Thyroid gland (tissue), 4 donors: Measurements from ENCODE around the gene ERMARD. TPM values are rescaled to one million over a fixed set of nuclear protein-coding genes. Genes with fewer than 3 reads are reported as not detected.

Experiments
- DNase-seq, 2 donors: peaks; one replicate each; pipeline ENCODE4 v3.0.0-alpha.2; 2019
- H3K27ac ChIP-seq, 3 donors: fragments of 200-600 bp; sonication (generic); 1 replicate in 2 of 3; 2 replicates in 1 of 3; pipeline ENCODE4 v1.5.1; 2016 to 2019; ENCODE audit warnings: mild to moderate bottlenecking in 1 of 3, moderate library complexity in 1 of 3
- H3K27me3 ChIP-seq: fragments of 200-600 bp; sonication (generic); one replicate; pipeline ENCODE4 v1.5.1; 2019
- H3K36me3 ChIP-seq, 2 donors: fragments of 200-600 bp; sonication (generic); one replicate each; pipeline ENCODE4 v1.5.1; 2016 to 2019
- H3K4me1 ChIP-seq, 2 donors: fragments of 200-600 bp; sonication (generic); one replicate each; pipeline ENCODE4 v1.5.1; 2017 to 2019
- H3K4me3 ChIP-seq, 3 donors: fragments of 200-600 bp; sonication (generic); replicated peaks in 1 of 3; 1 replicate in 2 of 3; 2 replicates in 1 of 3; pipeline ENCODE4 v1.5.1; 2016; ENCODE audit warnings: mild to moderate bottlenecking in 1 of 3
- H3K9me3 ChIP-seq: fragments of 200-600 bp; sonication (generic); one replicate; pipeline ENCODE4 v1.5.1; 2017
- CTCF ChIP-seq, 6 experiments: fragments of 200-600 bp in 3 of 6; fragments of 450-650 bp in 3 of 6; sonication (generic) in 3 of 6; IDR thresholded peaks; one replicate each; pipeline ENCODE4 v1.5.1; 2016 to 2019; ENCODE audit warnings: antibody characterized with exemption in 6 of 6, mild to moderate bottlenecking in 2 of 6, inconsistent platforms in 1 of 6, moderate library complexity in 1 of 6
- POLR2A ChIP-seq, 2 donors: fragments of 450-650 bp; IDR thresholded peaks; one replicate each; pipeline ENCODE4 v1.6.1; 2017; ENCODE audit warnings: antibody characterized with exemption in 2 of 2, mild to moderate bottlenecking in 2 of 2, moderate library complexity in 1 of 2
- WGBS, 2 donors: methylation state at CpG; one replicate each; pipeline ENCODE4 v1.1.5; 2017; 5-methylcytosine and 5-hydroxymethylcytosine counted together
- intact Hi-C: fragments of 100-400 bp; cut with DNase I; formaldehyde crosslinking; loops from one replicate; pipeline ENCODE4 v1.15.1; 2023
- total RNA-seq, 4 donors: library from RNA; depleted of rRNA; stranded (reverse); fragments of >200 nt; gene quantifications; one replicate each; pipeline ENCODE4 v1.2.3, GENCODE V29; 2016

Gene ERMARD
- total RNA-seq: 10 to 100 TPM; 29.4 to 49.8 (median 32.0) TPM

- no peaks in the 10 kb centered on the region for H3K27me3 ChIP-seq
- H3K9me3 ChIP-seq: no peaks in the 10 kb centered on the region
- TF ChIP-seq CTCF (IDR thresholded peaks at IDR 0.05): peak in 5 of 6 experiments; percentile 6 to 49 (median 35)
- TF ChIP-seq POLR2A (IDR thresholded peaks at IDR 0.05): peak; percentile 17 to 90
- H3K4me1 ChIP-seq: peaks cover 7 to 12% of the 10 kb centered on the region in 2 donors
- H3K4me3 ChIP-seq: peak within 1 kb of the TSS; percentile 62 to 96 (median 81)
- 1 to 2% methylated on average over 10 to 21 of the region's 90 CpGs for WGBS, 2 donors
- DNase-seq: peak; percentile 93 to 94
- peak within 1 kb of the TSS; percentile 86 to 95 (median 90) for H3K27ac ChIP-seq
- no peaks in the 10 kb centered on the region for H3K36me3 ChIP-seq
- intact Hi-C loops: loop anchor here (5.0 to 10.0 kb wide), 2 partner anchors 47 to 806 kb away; partner anchors contain the start of genes C6orf120 and WDR27
Measured at GRCh38 chr6:169751242-169752073, at the start of gene ERMARD, which contains the start of gene DYNLT2. ERMARD (plus strand) TSS chr6:169751622; CDS start chr6:169751658, 36 bp downstream. DYNLT2 (minus strand) TSS chr6:169751572; CDS start chr6:169751458, 114 bp downstream.

DNA sequence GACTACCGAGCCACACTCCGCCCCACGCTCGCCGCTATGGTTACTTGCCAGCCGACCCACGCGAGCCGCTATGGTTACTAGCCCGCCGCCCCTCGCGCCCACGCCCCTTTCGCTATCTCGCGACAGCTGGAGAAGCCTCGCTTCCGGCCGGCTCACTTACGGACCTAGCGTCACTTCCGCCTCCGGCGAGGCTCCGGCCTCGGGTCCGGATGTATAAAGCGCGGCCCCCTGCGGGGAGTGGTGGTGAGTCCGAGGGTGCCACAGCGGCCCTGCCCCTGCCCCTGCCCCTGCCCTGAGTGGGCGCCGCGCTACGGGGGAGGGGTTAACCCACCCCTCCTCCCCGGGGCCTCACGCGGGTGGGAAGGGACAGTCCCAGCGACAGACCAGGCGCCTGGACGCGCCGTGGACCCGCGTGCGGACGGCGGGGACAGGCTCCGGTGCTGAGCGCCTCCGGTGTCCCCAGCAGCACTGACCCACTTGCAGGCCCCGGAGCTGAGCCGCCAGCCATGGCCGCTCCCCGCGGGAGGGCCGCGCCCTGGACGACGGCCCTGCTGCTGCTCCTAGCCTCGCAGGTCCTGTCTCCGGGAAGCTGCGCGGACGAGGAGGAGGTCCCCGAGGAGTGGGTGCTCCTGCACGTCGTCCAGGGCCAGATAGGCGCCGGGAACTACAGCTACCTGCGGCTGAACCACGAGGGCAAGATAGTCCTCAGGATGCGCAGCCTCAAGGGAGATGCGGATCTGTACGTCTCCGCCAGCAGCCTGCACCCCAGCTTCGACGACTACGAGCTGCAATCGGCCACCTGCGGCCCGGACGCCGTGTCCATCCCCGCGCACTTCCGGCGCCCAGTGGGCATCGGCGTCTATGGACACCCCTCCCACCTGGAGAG lies 49.2 kb upstream of the ERMARD start, which contains the start of the genes C6orf120 and WDR27:
Gene C6orf120 (plus strand): TSS at position 173 of the 886 bp plus-strand sequence. CDS start 334 bp downstream, at position 507.
Gene WDR27 (minus strand): TSS at position 76 of the 886 bp plus-strand sequence. CDS start 13,024 bp downstream, outside the sequence.
- Histone ChIP-seq H3K9me3 (no peaks in the 10 kb centered on the region), H3K27me3 (no peaks in the 10 kb centered on the region), H3K36me3 (no peaks in the 10 kb centered on the region), H3K4me3 (peak within 1 kb of the TSS; percentile 62 to 83 (median 78)), H3K4me1 (peaks cover 14 to 29% of the 10 kb centered on the region in 2 donors), H3K27ac (peak within 1 kb of the TSS; percentile 85 to 93 (median 88))
- TF ChIP-seq POLR2A (IDR thresholded peaks at IDR 0.05) (peak; percentile 65 to 93), CTCF (IDR thresholded peaks at IDR 0.05) (peak in 1 of 6 experiments; percentile 12)
- DNase-seq: peak; percentile 96 to 97
- intact Hi-C loops: loop anchor here (10.0 kb wide), 1 partner anchor 53 kb away; the partner anchor contains the start of genes DYNLT2 and ERMARD
- 0 to 1% methylated on average over 6 to 15 of the region's 92 CpGs for WGBS, 2 donors

- intact Hi-C loops: loop anchor here (10.0 kb wide), 1 partner anchor 52 kb away; the partner anchor contains the start of genes DYNLT2 and ERMARD
- H3K27me3 ChIP-seq: no peaks in the 10 kb centered on the region
- H3K9me3 ChIP-seq: no peaks in the 10 kb centered on the region
- DNase-seq: no peak
- WGBS, 2 donors: 5 to 14% methylated on average over 3 to 22 of the region's 22 CpGs
- H3K36me3 ChIP-seq: no peaks in the 10 kb centered on the region
- H3K4me1 ChIP-seq: peaks cover 14 to 29% of the 10 kb centered on the region in 2 donors
- TF ChIP-seq POLR2A (IDR thresholded peaks at IDR 0.05) (no peak), CTCF (IDR thresholded peaks at IDR 0.05) (no peak)
- peak overlapping the region; percentile 62 to 83 (median 78) for H3K4me3 ChIP-seq
- H3K27ac ChIP-seq: peak overlapping the region; percentile 85 to 93 (median 88)
Measured at GRCh38 chr6:169702840-169703246, 48.6 kb upstream of the ERMARD start.

- no peak for TF ChIP-seq POLR2A (IDR thresholded peaks at IDR 0.05)
- no peak for TF ChIP-seq CTCF (IDR thresholded peaks at IDR 0.05)
- intact Hi-C loops: loop anchor here (10.0 kb wide), 1 partner anchor 47 kb away; the partner anchor contains the start of genes DYNLT2 and ERMARD
Measured at GRCh38 chr6:169707772-169708171, 43.6 kb upstream of the ERMARD start.

More at GRCh38 chr6:169707772-169708171, 43.6 kb upstream of the ERMARD start:
- H3K27me3 ChIP-seq: no peaks in the 10 kb centered on the region
- peaks cover 12 to 16% of the 10 kb centered on the region in 2 donors for H3K4me1 ChIP-seq
- no peak for DNase-seq
- H3K9me3 ChIP-seq: no peaks in the 10 kb centered on the region
- no peak overlapping the region for H3K27ac ChIP-seq
- H3K36me3 ChIP-seq: peaks cover 13 to 23% of the 10 kb centered on the region in 2 donors
- no peak overlapping the region for H3K4me3 ChIP-seq
- 65 to 85% methylated on average over 2 of the region's 2 CpGs for WGBS, 2 donors
